Activated naive CD4-positive, alpha-beta T cell treated with Interleukin-2 at 50 U/mL for 16 hours (primary cell): ENCODE results near the gene NXN.
"Not testable (repeated sequence)": the region's sequence is repeated elsewhere in the genome, so short reads cannot be mapped to it uniquely, and the experiment has no call there.

Source experiments
- DNase-seq: peaks from one replicate; pipeline ENCODE4 v3.0.0-alpha.2; 2020

NXN gene

GRCh38 chr17:915538-916201 is 63.9 kb downstream of the NXN start:
- DNase-seq = no peak

GRCh38 chr17:914561-914960 is 65.0 kb downstream of the NXN start:
- no peak for DNase-seq

GRCh38 chr17:913207-913606 is 66.4 kb downstream of the NXN start:
- no peak for DNase-seq

GRCh38 chr17:909642-910323 is 69.8 kb downstream of the NXN start:
- DNase-seq = no peak

- no peak for DNase-seq
Measured at GRCh38 chr17:907725-908124, 71.9 kb downstream of the NXN start.

- DNase-seq = not testable (repeated sequence)
Measured at GRCh38 chr17:905708-906107, 73.9 kb downstream of the NXN start.

- DNase-seq = no peak
Measured at GRCh38 chr17:903691-904481, 75.7 kb downstream of the NXN start.

GRCh38 chr17:902463-902862 is 77.1 kb downstream of the NXN start:
- no peak for DNase-seq

- no peak for DNase-seq
Measured at GRCh38 chr17:901964-902363, 77.6 kb downstream of the NXN start.

- no peak for DNase-seq
Measured at GRCh38 chr17:901191-901950, 78.2 kb downstream of the NXN start.

- DNase-seq = no peak
Measured at GRCh38 chr17:900336-900934, 79.1 kb downstream of the NXN start.

GRCh38 chr17:897970-898619 is 81.5 kb downstream of the NXN start:
- no peak for DNase-seq

- no peak for DNase-seq
Measured at GRCh38 chr17:896953-897661, 82.5 kb downstream of the NXN start.

GRCh38 chr17:896454-896853 is 83.1 kb downstream of the NXN start:
- no peak for DNase-seq

- no peak for DNase-seq
Measured at GRCh38 chr17:892958-893357, 86.6 kb downstream of the NXN start.

- DNase-seq = peak; percentile 13
Measured at GRCh38 chr17:888998-889441, 90.6 kb downstream of the NXN start.

GRCh38 chr17:887551-888209 is 91.9 kb downstream of the NXN start:
- DNase-seq = no peak

GRCh38 chr17:885971-886571 is 93.5 kb downstream of the NXN start:
- DNase-seq = no peak

GRCh38 chr17:883586-883962 is 96.0 kb downstream of the NXN start:
- no peak for DNase-seq

- DNase-seq = no peak
Measured at GRCh38 chr17:882827-883585, 96.6 kb downstream of the NXN start.
